Prostate gland (tissue), 2 donors: Measurements from ENCODE around the gene EPAS1. TPM values are rescaled to one million over a fixed set of nuclear protein-coding genes. Genes with fewer than 3 reads are reported as not detected.

Experiments used
- DNase-seq: peaks from one replicate; pipeline ENCODE4 v3.0.0-alpha.2; 2019; ENCODE audit warnings: low spot score
- H3K27ac ChIP-seq, 2 donors: fragments of 200-600 bp; sonication (generic); 2 replicates each; pipeline ENCODE4 v1.5.1; 2017 to 2019
- H3K27me3 ChIP-seq: fragments of 200-600 bp; sonication (generic); replicated peaks from 2 replicates; pipeline ENCODE4 v1.5.1; 2019; ENCODE audit not compliant: insufficient read depth
- H3K36me3 ChIP-seq, 2 donors: fragments of 200-600 bp; sonication (generic); 1 replicate in 1 of 2; 2 replicates in 1 of 2; pipeline versions ENCODE4 v1.5.1 to v1.8.1; 2017 to 2019
- H3K4me1 ChIP-seq: fragments of 200-600 bp; sonication (generic); replicated peaks from 2 replicates; pipeline ENCODE4 v1.5.1; 2019
- H3K4me3 ChIP-seq, 2 donors: fragments of 200-600 bp; sonication (generic); 2 replicates each; pipeline ENCODE4 v1.5.1; 2017 to 2019
- H3K9me3 ChIP-seq: fragments of 200-600 bp; sonication (generic); 2 replicates; pipeline ENCODE4 v1.5.1; 2017
- CTCF ChIP-seq, 4 experiments: fragments of 200-600 bp in 2 of 4; fragments of 450-650 bp in 2 of 4; sonication (generic) in 2 of 4; IDR thresholded peaks; 1 replicate in 3 of 4; 2 replicates in 1 of 4; pipeline ENCODE4 v1.5.1; 2016 to 2019; ENCODE audit warnings: antibody characterized with exemption in 4 of 4, mild to moderate bottlenecking in 2 of 4, moderate library complexity in 2 of 4
- POLR2A ChIP-seq: fragments of 450-650 bp; IDR thresholded peaks from one replicate; pipeline ENCODE4 v1.6.1; 2016; ENCODE audit warnings: antibody characterized with exemption, mild to moderate bottlenecking
- POLR2AphosphoS5 ChIP-seq: sonication (generic); formaldehyde crosslinking; IDR thresholded peaks from one replicate; pipeline ENCODE4 v1.6.1; 2017; ENCODE audit warnings: antibody characterized with exemption
- WGBS: methylation state at CpG from one replicate; pipeline ENCODE4 v1.1.5; 2018; 5-methylcytosine and 5-hydroxymethylcytosine counted together
- intact Hi-C: fragments of 100-400 bp; cut with DNase I; formaldehyde crosslinking; loops from one replicate; pipeline ENCODE4 v1.14.2; 2022
- total RNA-seq, 2 donors: library from RNA; depleted of rRNA; stranded (reverse); fragments of >200 nt; gene quantifications; one replicate each; pipeline ENCODE4 v1.1.0, GENCODE V29; 2016

The EPAS1 gene
- total RNA-seq, 2 donors from 2014 or later: 109 to 356 TPM

GRCh38 chr2:46306988-46307655 is 9.9 kb downstream of the EPAS1 start:
- Histone ChIP-seq H3K4me3 (no peak overlapping the region), H3K9me3 (no peaks in the 10 kb centered on the region), H3K27ac (peak overlapping the region in 1 of 2 donors; percentile 55), H3K36me3 (no peaks in the 10 kb centered on the region), H3K4me1 (peaks cover 21% of the 10 kb centered on the region), H3K27me3 (no peaks in the 10 kb centered on the region)
- TF ChIP-seq POLR2A: no peak
- no peak for TF ChIP-seq CTCF (IDR thresholded peaks at IDR 0.05)
- TF ChIP-seq POLR2AphosphoS5: peak; percentile 35
- intact Hi-C loops: no loop called here
- no peak for DNase-seq
- 41% methylated on average over 8 of the region's 8 CpGs for WGBS

DNA sequence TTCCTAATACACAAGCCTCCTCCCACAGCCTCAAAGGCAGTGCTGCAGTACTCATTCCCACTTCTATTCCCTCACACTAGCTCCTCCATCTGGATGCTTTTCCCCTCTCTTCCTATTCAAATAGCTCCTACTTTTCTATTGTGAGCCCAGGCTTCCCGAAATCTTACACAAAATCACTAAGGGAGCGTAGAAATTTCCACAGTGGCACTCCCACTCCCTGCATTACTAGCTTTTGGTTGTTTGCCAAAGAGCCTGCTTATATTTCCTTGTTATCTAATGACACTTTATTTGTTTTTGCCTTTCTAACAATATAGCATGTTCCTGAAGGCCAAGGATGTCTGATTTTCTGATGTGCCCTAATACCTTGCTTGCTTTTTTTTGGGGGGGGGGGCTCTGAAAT is 10.9 kb downstream of the EPAS1 start:
- H3K4me1 ChIP-seq: peaks cover 21% of the 10 kb centered on the region
- peak overlapping the region in 1 of 2 donors; percentile 55 for H3K27ac ChIP-seq
- intact Hi-C loops: no loop called here
- 65% methylated on average over 2 of the region's 2 CpGs for WGBS
- DNase-seq: no peak
- no peaks in the 10 kb centered on the region for H3K9me3 ChIP-seq
- no peak overlapping the region for H3K4me3 ChIP-seq
- H3K36me3 ChIP-seq: no peaks in the 10 kb centered on the region
- H3K27me3 ChIP-seq: no peaks in the 10 kb centered on the region
- TF ChIP-seq POLR2AphosphoS5: no peak
- no peak for TF ChIP-seq POLR2A
- no peak for TF ChIP-seq CTCF (IDR thresholded peaks at IDR 0.05)

- no peak overlapping the region for H3K27ac ChIP-seq
- H3K9me3 ChIP-seq: no peaks in the 10 kb centered on the region
- no peaks in the 10 kb centered on the region for H3K27me3 ChIP-seq
- TF ChIP-seq POLR2AphosphoS5: no peak
- TF ChIP-seq CTCF (IDR thresholded peaks at IDR 0.05): no peak
- no peak for TF ChIP-seq POLR2A
- no peak overlapping the region for H3K4me3 ChIP-seq
- H3K36me3 ChIP-seq: no peaks in the 10 kb centered on the region
- intact Hi-C loops: no loop called here
- DNase-seq: no peak
- peaks cover 18% of the 10 kb centered on the region for H3K4me1 ChIP-seq
- 56% methylated on average over 3 of the region's 3 CpGs for WGBS
These were observed 11.4 kb downstream of the EPAS1 start for GRCh38 chr2:46308629-46309028.

DNA sequence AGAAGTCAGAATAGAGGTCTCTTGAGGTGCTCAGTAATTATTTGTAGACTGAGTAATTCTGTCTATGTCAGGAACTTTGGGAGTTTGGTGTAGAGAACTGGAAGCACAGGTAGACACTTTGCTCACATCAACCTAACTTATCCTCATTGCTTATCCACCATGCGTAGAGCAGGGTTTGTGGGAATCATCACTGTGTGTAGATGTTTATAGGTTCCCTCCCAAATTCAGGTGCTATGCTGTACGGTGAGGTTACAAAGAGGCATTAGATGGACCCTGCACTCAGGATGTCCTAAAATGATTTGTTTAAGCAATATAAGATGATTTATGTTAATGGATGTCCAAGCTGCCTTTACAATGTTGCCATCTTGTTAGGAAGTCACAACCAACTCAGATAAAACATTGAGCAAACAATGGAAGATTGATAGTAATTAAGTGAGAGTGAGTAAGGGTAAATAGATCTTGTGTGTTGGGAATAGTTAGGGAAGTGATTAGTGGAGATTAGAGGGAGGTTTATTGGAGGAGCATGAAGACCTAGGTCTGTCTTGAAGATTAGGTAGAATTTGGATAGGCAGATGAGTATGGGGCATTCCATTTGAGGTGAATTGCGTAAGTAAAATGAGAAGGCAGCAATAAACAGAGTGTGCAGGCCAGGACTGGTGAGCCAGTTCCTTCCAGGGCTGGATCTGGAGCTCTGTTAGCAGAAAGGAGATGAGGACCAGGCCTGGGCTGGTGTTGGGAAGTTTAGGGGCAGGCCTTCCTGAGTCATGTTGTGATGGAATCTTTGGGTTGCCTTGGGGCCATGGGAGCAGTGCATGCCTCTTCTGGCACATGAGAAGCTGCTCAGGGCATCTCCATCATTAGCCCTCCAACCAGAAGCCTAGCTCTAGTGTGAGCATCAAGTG is 12.1 kb downstream of the EPAS1 start:
- intact Hi-C loops: no loop called here
- 91% methylated on average over 3 of the region's 3 CpGs for WGBS
- TF ChIP-seq POLR2AphosphoS5 (no peak), CTCF (IDR thresholded peaks at IDR 0.05) (no peak), POLR2A (no peak)
- H3K36me3 ChIP-seq: no peaks in the 10 kb centered on the region
- no peak overlapping the region for H3K4me3 ChIP-seq
- no peak overlapping the region for H3K27ac ChIP-seq
- peaks cover 16% of the 10 kb centered on the region for H3K4me1 ChIP-seq
- no peaks in the 10 kb centered on the region for H3K9me3 ChIP-seq
- no peak for DNase-seq
- H3K27me3 ChIP-seq: no peaks in the 10 kb centered on the region
